Measurements from ENCODE around the gene GPR35. TPM values are rescaled to one million over a fixed set of nuclear protein-coding genes. Genes with fewer than 3 reads are reported as not detected.

Gene GPR35
- total RNA-seq, 6 donors from 2014 or later, result 1.9 to 14.7 (median 4.6) TPM

DNA sequence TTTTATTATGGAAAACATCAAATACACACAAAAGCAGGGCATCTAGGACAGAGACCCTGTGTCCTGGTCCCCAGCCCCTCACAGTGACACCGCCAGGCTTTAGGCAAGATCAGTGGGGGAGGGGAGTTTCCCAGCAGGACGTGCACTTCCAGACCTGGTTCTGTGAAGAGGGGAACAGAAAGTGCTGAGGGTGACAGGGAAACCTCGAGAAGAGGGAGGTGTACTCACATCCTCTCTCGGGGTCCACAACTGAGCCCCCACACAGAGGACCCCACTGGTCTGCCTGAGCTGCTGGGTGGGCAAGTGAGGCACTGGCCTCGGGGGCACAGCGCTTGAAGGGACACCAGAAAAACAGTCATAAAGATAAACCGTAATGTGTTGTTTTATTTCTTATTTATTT, 4.4 kb upstream of the GPR35 start:
- H3K27ac ChIP-seq, result no peak overlapping the region
- TF ChIP-seq POLR2AphosphoS5 (IDR thresholded peaks at IDR 0.05) (no peak), POLR2A (IDR thresholded peaks at IDR 0.05) (no peak), EP300 (IDR thresholded peaks at IDR 0.05) (no peak)
- TF ChIP-seq, protein P1, sequence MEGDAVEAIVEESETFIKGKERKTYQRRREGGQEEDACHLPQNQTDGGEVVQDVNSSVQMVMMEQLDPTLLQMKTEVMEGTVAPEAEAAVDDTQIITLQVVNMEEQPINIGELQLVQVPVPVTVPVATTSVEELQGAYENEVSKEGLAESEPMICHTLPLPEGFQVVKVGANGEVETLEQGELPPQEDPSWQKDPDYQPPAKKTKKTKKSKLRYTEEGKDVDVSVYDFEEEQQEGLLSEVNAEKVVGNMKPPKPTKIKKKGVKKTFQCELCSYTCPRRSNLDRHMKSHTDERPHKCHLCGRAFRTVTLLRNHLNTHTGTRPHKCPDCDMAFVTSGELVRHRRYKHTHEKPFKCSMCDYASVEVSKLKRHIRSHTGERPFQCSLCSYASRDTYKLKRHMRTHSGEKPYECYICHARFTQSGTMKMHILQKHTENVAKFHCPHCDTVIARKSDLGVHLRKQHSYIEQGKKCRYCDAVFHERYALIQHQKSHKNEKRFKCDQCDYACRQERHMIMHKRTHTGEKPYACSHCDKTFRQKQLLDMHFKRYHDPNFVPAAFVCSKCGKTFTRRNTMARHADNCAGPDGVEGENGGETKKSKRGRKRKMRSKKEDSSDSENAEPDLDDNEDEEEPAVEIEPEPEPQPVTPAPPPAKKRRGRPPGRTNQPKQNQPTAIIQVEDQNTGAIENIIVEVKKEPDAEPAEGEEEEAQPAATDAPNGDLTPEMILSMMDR (IDR thresholded peaks at IDR 0.05), result no peak
- 61 to 82% methylated on average over 7 of the region's 7 CpGs for WGBS, 2 donors
- peaks cover 0 to 36% (median 23%) of the 10 kb centered on the region in 4 donors for H3K4me1 ChIP-seq
- no peaks in the 10 kb centered on the region for H3K36me3 ChIP-seq
- peak in 1 of 2 donors; percentile 21 for DNase-seq
- no peak for ATAC-seq (ENCODE audit: low FRiP score in 2 of 2)
- no peak overlapping the region for H3K4me3 ChIP-seq
- no peaks in the 10 kb centered on the region for H3K27me3 ChIP-seq
- H3K9me3 ChIP-seq, result no peaks in the 10 kb centered on the region

DNA sequence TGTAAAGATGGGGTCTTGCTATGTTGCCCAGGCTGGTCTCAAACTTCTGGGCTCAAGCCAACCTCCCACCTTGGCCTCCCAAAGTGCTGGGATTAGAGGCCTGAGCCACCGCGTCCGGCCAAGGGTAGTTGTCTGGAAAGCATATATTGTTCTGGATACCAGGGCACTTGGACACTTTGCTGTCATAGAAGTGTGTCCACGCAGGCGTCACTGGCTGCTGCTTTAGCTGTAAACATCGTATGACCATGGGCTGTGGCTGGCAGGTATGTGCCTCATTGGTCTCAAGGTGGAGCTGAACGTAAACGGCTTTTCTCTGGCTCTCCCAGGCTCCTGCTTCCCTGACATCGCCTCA, 3.2 kb upstream of the GPR35 start:
- Histone ChIP-seq H3K9me3 (no peaks in the 10 kb centered on the region), H3K4me3 (no peak overlapping the region), H3K27me3 (no peaks in the 10 kb centered on the region), H3K36me3 (no peaks in the 10 kb centered on the region), H3K27ac (no peak overlapping the region), H3K4me1 (peaks cover 0 to 39% (median 25%) of the 10 kb centered on the region in 4 donors)
- TF ChIP-seq POLR2AphosphoS5 (IDR thresholded peaks at IDR 0.05) (no peak), EP300 (IDR thresholded peaks at IDR 0.05) (no peak), POLR2A (IDR thresholded peaks at IDR 0.05) (no peak)
- TF ChIP-seq, protein P1 (IDR thresholded peaks at IDR 0.05), result no peak
- ATAC-seq (ENCODE audit: low FRiP score in 2 of 2) (no peak), DNase-seq (no peak)
- WGBS, 2 donors, result 80 to 83% methylated on average over 6 to 9 of the region's 9 CpGs

DNA sequence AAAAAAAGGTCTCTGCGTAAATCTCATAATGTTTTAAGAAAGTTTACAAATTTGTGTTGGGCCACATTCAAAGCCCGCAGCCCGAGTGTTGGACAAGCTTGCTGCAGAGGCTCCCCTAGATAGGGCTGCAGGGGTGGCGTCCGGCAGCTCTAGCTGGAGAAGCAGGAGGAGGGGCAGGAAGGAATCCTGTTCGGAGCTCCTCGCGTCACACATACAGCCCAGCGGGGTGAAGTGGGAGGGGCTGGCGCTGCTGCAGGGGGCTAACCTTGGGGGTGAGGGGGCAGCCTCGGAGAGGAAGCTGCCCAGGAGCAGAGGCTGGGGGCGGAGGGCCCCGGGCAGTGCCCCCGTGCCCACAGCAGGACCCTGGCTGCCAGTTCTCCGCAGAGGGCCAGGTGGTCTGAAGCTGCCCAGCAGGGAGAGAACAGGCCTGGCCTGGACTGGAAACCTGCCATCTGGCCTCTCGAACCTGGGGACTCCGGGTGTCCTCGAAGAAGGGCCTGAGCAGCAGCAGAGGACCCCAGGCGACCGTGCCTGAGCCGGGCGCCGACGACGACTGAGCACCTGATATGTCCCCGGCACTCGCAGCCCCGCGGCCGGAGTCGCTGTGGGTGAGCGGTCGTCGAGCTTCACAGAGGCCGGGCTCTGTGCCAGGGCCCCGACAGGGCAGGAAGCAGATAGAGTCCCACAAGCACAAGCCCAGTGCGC, 2.6 kb upstream of the GPR35 start:
- no peak overlapping the region for H3K27ac ChIP-seq

DNA sequence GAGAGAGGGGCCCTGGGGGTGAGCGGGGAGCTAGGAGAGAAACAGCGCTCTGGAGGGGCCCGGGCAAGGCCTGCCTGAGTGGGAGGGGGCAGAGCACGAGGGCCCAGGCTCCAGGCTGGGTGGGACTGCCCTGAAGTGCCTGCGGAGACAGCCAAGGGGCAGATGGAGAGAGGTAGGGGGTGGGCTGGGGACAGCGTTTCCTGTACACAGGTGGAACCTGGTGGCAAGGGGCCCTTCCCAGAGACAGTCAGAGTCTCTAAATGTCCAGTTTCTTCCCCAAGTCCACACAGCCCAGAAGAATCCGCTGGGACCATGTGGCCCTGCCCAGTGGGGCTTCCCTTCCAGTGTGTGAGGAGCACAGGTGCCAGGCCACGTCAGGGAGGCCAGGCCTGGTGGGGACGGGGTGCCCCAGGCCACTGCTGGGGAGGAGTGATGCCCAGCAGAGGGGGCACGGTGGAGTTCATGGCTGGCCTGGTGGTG, 1.7 kb upstream of the GPR35 start:
- TF ChIP-seq EP300 (IDR thresholded peaks at IDR 0.05), result no peak
- TF ChIP-seq, protein P1 (IDR thresholded peaks at IDR 0.05), result no peak
- TF ChIP-seq POLR2AphosphoS5 (IDR thresholded peaks at IDR 0.05), result no peak
- no peak for TF ChIP-seq POLR2A (IDR thresholded peaks at IDR 0.05)
- H3K4me1 ChIP-seq, result peaks cover 0 to 40% (median 25%) of the 10 kb centered on the region in 4 donors
- H3K27ac ChIP-seq, result peak overlapping the region in 1 of 4 donors; percentile 22
- 75 to 79% methylated on average over 8 to 10 of the region's 10 CpGs for WGBS, 2 donors
- no peak overlapping the region for H3K4me3 ChIP-seq
- H3K9me3 ChIP-seq, result no peaks in the 10 kb centered on the region
- H3K36me3 ChIP-seq, result no peaks in the 10 kb centered on the region
- no peak for ATAC-seq (ENCODE audit: low FRiP score in 2 of 2)
- no peak for DNase-seq
- H3K27me3 ChIP-seq, result no peaks in the 10 kb centered on the region

More for the DNA sequence above, 2.6 kb upstream of the GPR35 start:
- ATAC-seq (ENCODE audit: low FRiP score in 2 of 2) (no peak), DNase-seq (peak; percentile 47 to 86)
- no peak overlapping the region for H3K4me3 ChIP-seq
- peaks cover 0 to 40% (median 25%) of the 10 kb centered on the region in 4 donors for H3K4me1 ChIP-seq
- WGBS, 2 donors, result 30 to 44% methylated on average over 17 to 31 of the region's 37 CpGs
- no peaks in the 10 kb centered on the region for H3K36me3 ChIP-seq
- TF ChIP-seq, protein P1 (IDR thresholded peaks at IDR 0.05), result no peak
- TF ChIP-seq EP300 (IDR thresholded peaks at IDR 0.05) (no peak), POLR2A (IDR thresholded peaks at IDR 0.05) (no peak), POLR2AphosphoS5 (IDR thresholded peaks at IDR 0.05) (no peak)
- H3K27me3 ChIP-seq, result no peaks in the 10 kb centered on the region
- no peaks in the 10 kb centered on the region for H3K9me3 ChIP-seq

All from upper lobe of left lung (tissue), 6 donors.